HG03064 (cell line): ENCODE results near the gene ALDOA.
"Not testable (repeated sequence)": the region's sequence is repeated elsewhere in the genome, so short reads cannot be mapped to it uniquely, and the experiment has no call there.

Source experiments
- ATAC-seq: cut with Tn5 transposase; IDR thresholded peaks from one replicate; pipeline ENCODE4 v1.9.1; 2021; ENCODE audit warnings: low read depth; ENCODE audit not compliant: unreplicated experiment

ALDOA gene

GRCh38 chr16:30114411-30114810, 48.9 kb downstream of the ALDOA start:
- ATAC-seq, result no peak

- ATAC-seq, result not testable (repeated sequence)
Measured at GRCh38 chr16:30114833-30115232, 49.3 kb downstream of the ALDOA start.

- ATAC-seq, result no peak
Measured at GRCh38 chr16:30115238-30115637, 49.7 kb downstream of the ALDOA start.

GRCh38 chr16:30116291-30117207, 51.0 kb downstream of the ALDOA start:
- no peak for ATAC-seq

- no peak for ATAC-seq
Measured at GRCh38 chr16:30117768-30118167, 52.2 kb downstream of the ALDOA start.

GRCh38 chr16:30119428-30119827, 53.9 kb downstream of the ALDOA start:
- no peak for ATAC-seq
